K562 (cell line): ENCODE data around the gene UHMK1. TPM values are rescaled to one million over a fixed set of nuclear protein-coding genes. Genes with fewer than 3 reads are reported as not detected.

Experiments used
- ATF1 ChIP-seq, 2 experiments: fragments of 450-650 bp in 1 of 2; IDR thresholded peaks; 2 replicates each; pipeline ENCODE4 v1.6.1; 2016; ENCODE audit warnings: missing compliant biosample characterization in 1 of 2, missing genetic modification characterization in 1 of 2
- BCL6 ChIP-seq: fragments of 250-450 bp; sonication (Bioruptor Pico); IDR thresholded peaks from 2 replicates; pipeline ENCODE4 v1.4.0; 2020
- BRD9 ChIP-seq: fragments of 450-650 bp; IDR thresholded peaks from 2 replicates; pipeline ENCODE4 v1.6.1; 2018; ENCODE audit warnings: low read depth; ENCODE audit not compliant: partially characterized antibody
- ELF4 ChIP-seq: fragments of 450-650 bp; formaldehyde crosslinking; IDR thresholded peaks from 2 replicates; pipeline ENCODE4 v1.4.0; 2022; ENCODE audit warnings: missing genetic modification characterization
- FOXA3 ChIP-seq, 2 experiments: fragments of 450-650 bp in 1 of 2; sonication (generic) in 1 of 2; formaldehyde crosslinking; IDR thresholded peaks in 1 of 2; conservative IDR thresholded peaks in 1 of 2; 2 replicates each; pipeline versions ENCODE4 v1.4.0 to v1.8.0; 2020 to 2022; ENCODE audit warnings: mild to moderate bottlenecking in 2 of 2, missing genetic modification reagents in 1 of 2
- GABPA ChIP-seq: fragments of 200-800 bp; sonication (Bioruptor generic); conservative IDR thresholded peaks from 2 replicates; pipeline ENCODE4 v1.6.1; 2016; ENCODE audit warnings: low read depth, missing genetic modification characterization, missing compliant biosample characterization
- JUN ChIP-seq, 2 experiments: sonication (generic) in 1 of 2; formaldehyde crosslinking in 1 of 2; IDR thresholded peaks; 2 replicates each; pipeline versions ENCODE4 v1.6.1 to v1.8.0; 2012 to 2022; ENCODE audit warnings: borderline replicate concordance in 2 of 2, mild to moderate bottlenecking in 2 of 2, improper control_type of control experiment in 1 of 2, low read depth in 1 of 2, low read length in 1 of 2, missing genetic modification reagents in 1 of 2
- POLR2A ChIP-seq: fragments of 450-650 bp; conservative IDR thresholded peaks from 2 replicates; pipeline ENCODE4 v1.6.1; 2016
- PYGO2 ChIP-seq: fragments of 450-650 bp; IDR thresholded peaks from 2 replicates; pipeline ENCODE4 v1.6.1; 2016; ENCODE audit warnings: mild to moderate bottlenecking, missing genetic modification characterization, moderate library complexity, missing compliant biosample characterization
- RAD21 ChIP-seq, 2 experiments: fragments of 250-450 bp in 1 of 2; fragments of 450-650 bp in 1 of 2; sonication (Bioruptor Pico) in 1 of 2; formaldehyde crosslinking in 1 of 2; IDR thresholded peaks in 1 of 2; conservative IDR thresholded peaks in 1 of 2; 2 replicates each; pipeline versions ENCODE4 v1.4.0 to v1.8.0; 2020 to 2022; ENCODE audit warnings: mild to moderate bottlenecking in 2 of 2, moderate library complexity in 1 of 2
- SETDB1 ChIP-seq: IDR thresholded peaks from one replicate; pipeline ENCODE4 v1.6.1; 2012; ENCODE audit warnings: low read length, control low read depth, inconsistent platforms
- TCF7L2 ChIP-seq: fragments of 150-350 bp; IDR thresholded peaks from 2 replicates; pipeline ENCODE4 v1.6.1; 2016; ENCODE audit warnings: low read depth, mild to moderate bottlenecking, low read length, moderate library complexity
- TEAD1 ChIP-seq, 2 experiments: fragments of 450-650 bp in 1 of 2; sonication (generic) in 1 of 2; formaldehyde crosslinking; IDR thresholded peaks; 2 replicates each; pipeline versions ENCODE4 v1.4.0 to v1.8.0; 2020 to 2022; ENCODE audit warnings: mild to moderate bottlenecking in 2 of 2, missing genetic modification reagents in 1 of 2
- TOE1 ChIP-seq, 2 experiments: fragments of 450-650 bp in 1 of 2; sonication (generic) in 1 of 2; formaldehyde crosslinking in 1 of 2; IDR thresholded peaks; 2 replicates each; pipeline versions ENCODE4 v1.7.1 to v1.8.0; 2016 to 2022; ENCODE audit warnings: borderline replicate concordance in 2 of 2, mild to moderate bottlenecking in 2 of 2, antibody characterized with exemption in 1 of 2, inconsistent platforms in 1 of 2, low read depth in 1 of 2, missing genetic modification reagents in 1 of 2, moderate library complexity in 1 of 2
- ZNF644 ChIP-seq: fragments of 200-800 bp; sonication (Bioruptor generic); IDR thresholded peaks from 2 replicates; pipeline ENCODE4 v1.6.1; 2016; ENCODE audit warnings: low read depth, missing genetic modification characterization, missing compliant biosample characterization
- polyA plus RNA-seq, 8 experiments: library from polyadenylated mRNA; depleted of rRNA in 4 of 8; stranded (reverse) in 5 of 8; unstranded in 3 of 8; fragments of >200 nt; fragmentation: Nextera tagmentation in 2 of 8; fragmentation: Illumina TruSeq in 1 of 8; extraction: Ambion mirVana in 2 of 8; extraction: Trizol in 1 of 8; gene quantifications; 2 replicates each; pipeline versions ENCODE4 v1.2.1 to v1.2.3, GENCODE V29; 2011 to 2014; ENCODE audit warnings: inconsistent platforms in 1 of 8, missing spikeins in 1 of 8
- total RNA-seq, 7 experiments: library from RNA; depleted of rRNA in 6 of 7; stranded (reverse); fragments of >200 nt in 6 of 7; fragmentation: Illumina TruSeq in 2 of 7; extraction: Trizol in 2 of 7; gene quantifications; 2 replicates each; pipeline versions ENCODE4 v1.2.1 to v1.2.3, GENCODE V29; 2011 to 2021; ENCODE audit warnings: low replicate concordance in 1 of 7
- TF ChIP-seq, protein P1 (sequence below), 3 experiments: fragments of 200-800 bp in 1 of 3; sonication (Bioruptor generic) in 1 of 3; sonication (generic) in 1 of 3; formaldehyde crosslinking in 1 of 3; IDR thresholded peaks; 2 replicates each; pipeline versions ENCODE4 v1.6.1 to v1.8.0; 2016 to 2022; ENCODE audit warnings: mild to moderate bottlenecking in 2 of 3, missing compliant biosample characterization in 2 of 3, missing genetic modification characterization in 2 of 3, missing genetic modification reagents in 1 of 3
- TF ChIP-seq, protein P2 (sequence below): IDR thresholded peaks from 2 replicates; pipeline ENCODE4 v1.6.1; 2011; ENCODE audit warnings: borderline replicate concordance, low read depth, mild to moderate bottlenecking, moderate library complexity, low read length; ENCODE audit not compliant: insufficient read depth, poor library complexity, severe bottlenecking
- TF ChIP-seq, protein P3 (sequence below): fragments of 450-650 bp; IDR thresholded peaks from 2 replicates; pipeline ENCODE4 v1.6.1; 2016; ENCODE audit warnings: mild to moderate bottlenecking

UHMK1 gene
- total and polyA plus RNA-seq, 9 of the 15 experiments (the other 6 are each of a cell fraction or from before 2014, with no cell fraction given): 13.1 to 72.4 (median 38.3) TPM

DNA sequence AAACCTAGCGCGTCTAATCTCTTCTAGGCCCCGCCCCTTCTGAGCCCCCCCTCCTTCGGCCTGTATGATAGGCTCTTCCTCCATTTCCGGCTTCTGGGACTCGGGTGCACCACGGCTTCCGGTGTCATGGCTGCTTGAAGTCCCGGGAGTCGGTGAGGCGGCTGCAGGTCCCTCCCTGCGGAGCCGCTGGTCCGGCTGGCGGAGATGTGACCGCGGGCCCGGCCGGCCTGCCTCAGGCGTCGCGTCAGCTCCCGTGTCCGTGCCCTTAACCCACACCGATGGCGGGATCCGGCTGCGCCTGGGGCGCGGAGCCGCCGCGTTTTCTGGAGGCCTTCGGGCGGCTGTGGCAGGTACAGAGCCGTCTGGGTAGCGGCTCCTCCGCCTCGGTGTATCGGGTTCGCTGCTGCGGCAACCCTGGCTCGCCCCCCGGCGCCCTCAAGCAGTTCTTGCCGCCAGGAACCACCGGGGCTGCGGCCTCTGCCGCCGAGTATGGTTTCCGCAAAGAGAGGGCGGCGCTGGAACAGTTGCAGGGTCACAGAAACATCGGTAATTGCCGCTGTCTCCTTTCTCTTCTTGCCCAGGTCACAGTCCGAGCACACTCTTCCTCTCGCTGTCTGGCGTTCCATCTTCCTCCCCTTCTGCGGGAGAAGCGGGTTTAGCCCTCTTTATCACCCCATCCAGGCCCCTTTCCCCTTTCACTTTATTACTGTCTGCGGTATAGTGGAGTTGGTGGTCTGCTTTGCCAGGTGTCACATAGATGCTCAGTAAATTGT lies at the start of gene UHMK1 (continued):
- TF ChIP-seq, protein P1, sequence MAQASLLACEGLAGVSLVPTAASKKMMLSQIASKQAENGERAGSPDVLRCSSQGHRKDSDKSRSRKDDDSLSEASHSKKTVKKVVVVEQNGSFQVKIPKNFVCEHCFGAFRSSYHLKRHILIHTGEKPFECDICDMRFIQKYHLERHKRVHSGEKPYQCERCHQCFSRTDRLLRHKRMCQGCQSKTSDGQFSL (CRISPR knock-in tag; IDR thresholded peaks at IDR 0.05): no peak; the same call in 1 of the 2 replicates
- TF ChIP-seq, protein P1 (tag; IDR thresholded peaks at IDR 0.05): peak in 1 of 2 experiments; percentile 73; a peak in 1 of 4 replicates
- no peak for TF ChIP-seq PYGO2
- TF ChIP-seq TOE1 (IDR thresholded peaks at IDR 0.05; ENCODE audit: borderline replicate concordance): no peak
- TF ChIP-seq TOE1 (CRISPR knock-in tag; IDR thresholded peaks at IDR 0.05; ENCODE audit: borderline replicate concordance, low read depth): 0 out of 2 replicates have a peak, but pooled peaks have one; percentile 66
- no peak for TF ChIP-seq BCL6 (CRISPR knock-in tag)
- TF ChIP-seq ATF1 (CRISPR knock-in tag; IDR thresholded peaks at IDR 0.05): no peak
- peak; percentile 70 for TF ChIP-seq ATF1 (tag; IDR thresholded peaks at IDR 0.05)
- peak; percentile 97 for TF ChIP-seq GABPA (tag)
- TF ChIP-seq, protein P2, sequence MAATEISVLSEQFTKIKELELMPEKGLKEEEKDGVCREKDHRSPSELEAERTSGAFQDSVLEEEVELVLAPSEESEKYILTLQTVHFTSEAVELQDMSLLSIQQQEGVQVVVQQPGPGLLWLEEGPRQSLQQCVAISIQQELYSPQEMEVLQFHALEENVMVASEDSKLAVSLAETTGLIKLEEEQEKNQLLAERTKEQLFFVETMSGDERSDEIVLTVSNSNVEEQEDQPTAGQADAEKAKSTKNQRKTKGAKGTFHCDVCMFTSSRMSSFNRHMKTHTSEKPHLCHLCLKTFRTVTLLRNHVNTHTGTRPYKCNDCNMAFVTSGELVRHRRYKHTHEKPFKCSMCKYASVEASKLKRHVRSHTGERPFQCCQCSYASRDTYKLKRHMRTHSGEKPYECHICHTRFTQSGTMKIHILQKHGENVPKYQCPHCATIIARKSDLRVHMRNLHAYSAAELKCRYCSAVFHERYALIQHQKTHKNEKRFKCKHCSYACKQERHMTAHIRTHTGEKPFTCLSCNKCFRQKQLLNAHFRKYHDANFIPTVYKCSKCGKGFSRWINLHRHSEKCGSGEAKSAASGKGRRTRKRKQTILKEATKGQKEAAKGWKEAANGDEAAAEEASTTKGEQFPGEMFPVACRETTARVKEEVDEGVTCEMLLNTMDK: no peak
- TF ChIP-seq, protein P3, sequence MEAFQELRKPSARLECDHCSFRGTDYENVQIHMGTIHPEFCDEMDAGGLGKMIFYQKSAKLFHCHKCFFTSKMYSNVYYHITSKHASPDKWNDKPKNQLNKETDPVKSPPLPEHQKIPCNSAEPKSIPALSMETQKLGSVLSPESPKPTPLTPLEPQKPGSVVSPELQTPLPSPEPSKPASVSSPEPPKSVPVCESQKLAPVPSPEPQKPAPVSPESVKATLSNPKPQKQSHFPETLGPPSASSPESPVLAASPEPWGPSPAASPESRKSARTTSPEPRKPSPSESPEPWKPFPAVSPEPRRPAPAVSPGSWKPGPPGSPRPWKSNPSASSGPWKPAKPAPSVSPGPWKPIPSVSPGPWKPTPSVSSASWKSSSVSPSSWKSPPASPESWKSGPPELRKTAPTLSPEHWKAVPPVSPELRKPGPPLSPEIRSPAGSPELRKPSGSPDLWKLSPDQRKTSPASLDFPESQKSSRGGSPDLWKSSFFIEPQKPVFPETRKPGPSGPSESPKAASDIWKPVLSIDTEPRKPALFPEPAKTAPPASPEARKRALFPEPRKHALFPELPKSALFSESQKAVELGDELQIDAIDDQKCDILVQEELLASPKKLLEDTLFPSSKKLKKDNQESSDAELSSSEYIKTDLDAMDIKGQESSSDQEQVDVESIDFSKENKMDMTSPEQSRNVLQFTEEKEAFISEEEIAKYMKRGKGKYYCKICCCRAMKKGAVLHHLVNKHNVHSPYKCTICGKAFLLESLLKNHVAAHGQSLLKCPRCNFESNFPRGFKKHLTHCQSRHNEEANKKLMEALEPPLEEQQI: 0 out of 2 replicates have a peak, but pooled peaks have one; percentile 31
- TF ChIP-seq ZNF644 (tag): no peak
- no peak for TF ChIP-seq BRD9
- peak in 1 of 2 experiments; percentile 45; a peak in 1 of 4 replicates for TF ChIP-seq FOXA3 (CRISPR knock-in tag; conservative IDR thresholded peaks at IDR 0.05 in 1 of 2, IDR thresholded peaks at IDR 0.05 in 1 of 2)
- peak; percentile 50; the same call in 1 of the 2 replicates for TF ChIP-seq TCF7L2
- peak in 1 of 2 experiments; percentile 29; a peak in 2 of 4 replicates for TF ChIP-seq RAD21 (CRISPR knock-in tag; conservative IDR thresholded peaks at IDR 0.05 in 1 of 2, IDR thresholded peaks at IDR 0.05 in 1 of 2)
- TF ChIP-seq POLR2A: peak; percentile 94
- peak; percentile 62; the same call in 1 of the 2 replicates for TF ChIP-seq ELF4
- peak; percentile 73 for TF ChIP-seq SETDB1
- TF ChIP-seq TEAD1 (CRISPR knock-in tag; IDR thresholded peaks at IDR 0.05): peak in 1 of 2 experiments; percentile 60; a peak in 3 of 4 replicates
- no peak for TF ChIP-seq JUN (IDR thresholded peaks at IDR 0.05; ENCODE audit: borderline replicate concordance, low read depth, low read length)
- peak; percentile 76; the same call in 1 of the 2 replicates for TF ChIP-seq JUN (CRISPR knock-in tag; IDR thresholded peaks at IDR 0.05; ENCODE audit: borderline replicate concordance)
